Jurkat, Clone E6-1 (cell line): ENCODE measurements around the gene FSIP2.
"Not testable (repeated sequence)": the region's sequence is repeated elsewhere in the genome, so short reads cannot be mapped to it uniquely, and the experiment has no call there.

Experiments used
- DNase-seq: peaks from one replicate; pipeline ENCODE4 v3.0.0-alpha.2; 2011; ENCODE audit warnings: low read depth, low spot score
- H3K4me3 ChIP-seq: 2 replicates; pipeline ENCODE4 v1.5.1; 2011; ENCODE audit warnings: mild to moderate bottlenecking, low read length, control low read depth, moderate library complexity

The FSIP2 gene

GRCh38 chr2:185793532-185794345, 55.1 kb downstream of the FSIP2 start:
- H3K4me3 ChIP-seq = no peak overlapping the region
- no peak for DNase-seq

- peak; percentile 9 for DNase-seq
Measured at GRCh38 chr2:185796758-185797157, 58.2 kb downstream of the FSIP2 start.

DNA sequence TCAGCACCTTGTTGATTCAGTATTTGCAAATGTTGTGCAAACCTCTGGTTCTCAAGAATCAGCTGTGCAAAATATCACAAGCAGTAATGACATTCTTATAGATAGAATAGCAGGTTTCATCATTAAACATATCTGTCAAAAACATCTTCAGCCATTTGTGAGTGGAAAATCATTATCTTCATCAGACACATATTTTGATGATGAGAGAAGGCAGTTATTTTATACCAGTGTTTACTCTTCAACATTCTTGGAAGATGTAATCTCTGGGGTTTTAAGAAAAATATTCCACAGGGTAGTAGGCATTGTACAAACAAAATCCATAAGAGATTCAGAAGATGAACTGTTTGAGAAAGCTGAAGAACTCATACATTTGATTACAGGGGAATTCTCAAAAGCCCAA, 64.3 kb downstream of the FSIP2 start:
- DNase-seq = no peak
- H3K4me3 ChIP-seq = no peak overlapping the region

More at GRCh38 chr2:185796758-185797157, 58.2 kb downstream of the FSIP2 start:
- no peak overlapping the region for H3K4me3 ChIP-seq

GRCh38 chr2:185806783-185807182, 68.2 kb downstream of the FSIP2 start:
- H3K4me3 ChIP-seq = no peak overlapping the region
- DNase-seq = no peak

- no peak overlapping the region for H3K4me3 ChIP-seq
- DNase-seq = no peak
Measured at GRCh38 chr2:185807351-185807750, 68.7 kb downstream of the FSIP2 start.

GRCh38 chr2:185811580-185811979, 73.0 kb downstream of the FSIP2 start:
- no peak overlapping the region for H3K4me3 ChIP-seq

DNA sequence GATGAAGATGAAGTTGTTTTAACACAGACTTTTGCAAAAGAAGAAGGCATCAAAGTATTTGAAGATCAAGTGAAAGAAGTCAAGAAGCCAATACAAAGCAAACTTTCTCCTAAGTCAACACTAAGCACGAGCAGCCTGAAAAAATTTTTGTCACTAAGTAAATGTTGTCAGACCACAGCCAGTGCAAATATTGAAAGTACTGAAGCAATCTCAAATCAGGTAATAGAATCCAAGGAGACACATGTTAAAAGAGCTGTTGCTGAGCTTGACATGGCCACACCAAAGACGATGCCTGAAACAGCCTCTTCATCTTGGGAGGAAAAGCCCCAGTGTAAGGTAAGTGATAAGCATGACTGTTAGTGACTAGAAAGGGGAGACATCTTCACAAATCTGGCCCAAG, 75.1 kb downstream of the FSIP2 start:
- no peak for DNase-seq
- H3K4me3 ChIP-seq = no peak overlapping the region

More at GRCh38 chr2:185811580-185811979, 73.0 kb downstream of the FSIP2 start:
- DNase-seq = no peak

DNA sequence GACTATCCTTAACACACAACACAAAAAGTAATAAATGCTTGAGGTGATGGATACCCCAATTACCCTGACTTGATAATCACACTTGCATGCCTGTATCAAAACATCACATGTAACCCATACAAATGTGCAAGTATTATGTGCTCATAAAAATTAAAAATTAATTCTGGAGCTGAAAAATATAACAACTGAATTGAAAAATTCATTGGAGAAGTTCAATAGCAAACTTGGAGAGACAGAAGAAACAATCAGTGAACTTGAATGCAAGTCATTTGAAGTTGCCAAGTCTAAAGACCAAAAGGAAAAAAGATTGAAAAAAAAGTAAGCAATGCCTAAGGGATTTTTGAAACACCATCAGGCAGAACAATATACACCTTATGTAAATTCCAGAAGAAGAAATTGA, 79.4 kb downstream of the FSIP2 start:
- no peak overlapping the region for H3K4me3 ChIP-seq
- DNase-seq = no peak

DNA sequence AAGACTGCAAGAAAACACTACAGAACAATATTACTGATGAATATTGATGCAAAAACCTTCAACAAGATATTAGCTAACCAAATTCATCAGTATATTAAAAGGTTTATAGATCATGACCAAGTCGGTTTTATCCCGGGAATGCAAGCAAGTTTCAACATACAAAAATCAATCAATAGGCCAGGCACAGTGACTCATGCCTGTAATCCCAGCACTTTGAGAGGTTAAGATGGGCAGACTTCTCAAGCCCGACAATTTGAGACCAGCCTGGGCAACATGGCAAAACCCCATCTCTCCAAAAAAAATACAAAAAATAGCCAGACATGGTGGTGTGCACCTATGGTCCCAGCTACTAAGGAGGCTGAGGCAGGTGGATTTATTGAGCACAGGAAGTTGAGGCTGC, 82.9 kb downstream of the FSIP2 start:
- no peak for DNase-seq
- H3K4me3 ChIP-seq = no peak overlapping the region

- no peak overlapping the region for H3K4me3 ChIP-seq
- DNase-seq = no peak
Measured at GRCh38 chr2:185823773-185824172, 85.2 kb downstream of the FSIP2 start.

- no peak for DNase-seq
Measured at GRCh38 chr2:185825557-185825956, 87.0 kb downstream of the FSIP2 start.

GRCh38 chr2:185828326-185828725, 89.7 kb downstream of the FSIP2 start:
- no peak for DNase-seq

More at GRCh38 chr2:185825557-185825956, 87.0 kb downstream of the FSIP2 start:
- H3K4me3 ChIP-seq = no peak overlapping the region

GRCh38 chr2:185833864-185834263, 95.3 kb downstream of the FSIP2 start:
- no peak overlapping the region for H3K4me3 ChIP-seq
- no peak for DNase-seq

More at GRCh38 chr2:185828326-185828725, 89.7 kb downstream of the FSIP2 start:
- no peak overlapping the region for H3K4me3 ChIP-seq

GRCh38 chr2:185835974-185836373, 97.4 kb downstream of the FSIP2 start:
- no peak for DNase-seq
- H3K4me3 ChIP-seq = no peak overlapping the region

GRCh38 chr2:185854885-185855284, 116.3 kb downstream of the FSIP2 start:
- no peak overlapping the region for H3K4me3 ChIP-seq
- no peak for DNase-seq

- no peak overlapping the region for H3K4me3 ChIP-seq
- DNase-seq = no peak
Measured at GRCh38 chr2:185857691-185858090, 119.1 kb downstream of the FSIP2 start.

DNA sequence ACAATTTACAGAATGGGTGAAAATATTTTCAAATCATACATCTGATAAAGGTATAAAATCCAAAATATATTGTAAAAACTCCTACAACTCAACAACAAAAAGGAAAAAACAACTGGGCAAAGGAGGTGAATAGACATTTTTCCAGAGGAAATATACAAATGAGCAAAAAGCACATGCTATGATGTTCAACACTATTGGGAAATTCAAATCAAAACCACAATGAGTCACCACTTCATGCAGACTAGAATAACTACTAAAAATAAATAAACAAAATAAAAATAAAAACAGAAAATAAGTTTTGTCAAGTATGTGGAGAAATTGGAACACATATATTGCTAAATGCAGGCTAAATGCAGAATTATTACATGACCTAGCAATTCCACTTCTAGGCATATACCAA, 120.9 kb downstream of the FSIP2 start:
- DNase-seq = no peak
- H3K4me3 ChIP-seq = no peak overlapping the region

GRCh38 chr2:185860321-185860720, 121.7 kb downstream of the FSIP2 start:
- no peak for DNase-seq
- no peak overlapping the region for H3K4me3 ChIP-seq

- no peak for DNase-seq
- no peak overlapping the region for H3K4me3 ChIP-seq
Measured at GRCh38 chr2:185862657-185863398, 124.2 kb downstream of the FSIP2 start.

GRCh38 chr2:185864468-185865260, 126.1 kb downstream of the FSIP2 start:
- DNase-seq, H3K4me3 ChIP-seq: not testable (repeated sequence)
